HT1080 (cell line): ENCODE data around the gene MARCO. TPM values are rescaled to one million over a fixed set of nuclear protein-coding genes. Genes with fewer than 3 reads are reported as not detected.
A peak's percentile ranks its signal among the peaks of the same experiment; 100 is the strongest.

Source experiments
- DNase-seq: peaks from one replicate; pipeline ENCODE4 v3.0.0-alpha.2; 2015; ENCODE audit warnings: low read depth
- polyA plus RNA-seq, 2 experiments: library from polyadenylated mRNA; depleted of rRNA; stranded (reverse); fragments of >200 nt; gene quantifications; 2 replicates each; pipeline ENCODE4 v1.2.3, GENCODE V29; 2015
- total RNA-seq: library from RNA; depleted of rRNA; stranded (reverse); fragments of >200 nt; shearing (Covaris generic); gene quantifications from 2 replicates; pipeline ENCODE4 v1.2.3, GENCODE V29; 2014; rRNA removed

Gene MARCO
- 0.32 TPM in 1 of 2 replicates, not detected in the other for total RNA-seq
- polyA plus RNA-seq (2015; cell fraction: cytosol; rRNA removed): not detected in 2 replicates
- not detected in 2 replicates for polyA plus RNA-seq (2015; cell fraction: nucleus; rRNA removed)

DNA sequence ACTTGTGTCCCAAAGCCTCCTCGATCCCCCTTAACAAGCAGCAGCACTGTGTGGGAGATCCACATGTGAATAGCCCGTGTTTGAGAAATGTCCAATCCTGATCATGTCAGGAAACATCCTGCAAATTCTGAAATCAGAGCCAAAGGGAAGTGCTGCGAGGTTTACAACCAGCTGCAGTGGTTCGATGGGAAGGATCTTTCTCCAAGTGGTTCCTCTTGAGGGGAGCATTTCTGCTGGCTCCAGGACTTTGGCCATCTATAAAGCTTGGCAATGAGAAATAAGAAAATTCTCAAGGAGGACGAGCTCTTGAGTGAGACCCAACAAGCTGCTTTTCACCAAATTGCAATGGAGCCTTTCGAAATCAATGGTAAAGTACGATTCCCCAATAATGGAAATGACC is at the start of gene MARCO:
Gene MARCO (plus strand): TSS at position 164 of the 400 bp plus-strand sequence. CDS start 107 bp downstream, at position 271.
- DNase-seq: no peak

DNA sequence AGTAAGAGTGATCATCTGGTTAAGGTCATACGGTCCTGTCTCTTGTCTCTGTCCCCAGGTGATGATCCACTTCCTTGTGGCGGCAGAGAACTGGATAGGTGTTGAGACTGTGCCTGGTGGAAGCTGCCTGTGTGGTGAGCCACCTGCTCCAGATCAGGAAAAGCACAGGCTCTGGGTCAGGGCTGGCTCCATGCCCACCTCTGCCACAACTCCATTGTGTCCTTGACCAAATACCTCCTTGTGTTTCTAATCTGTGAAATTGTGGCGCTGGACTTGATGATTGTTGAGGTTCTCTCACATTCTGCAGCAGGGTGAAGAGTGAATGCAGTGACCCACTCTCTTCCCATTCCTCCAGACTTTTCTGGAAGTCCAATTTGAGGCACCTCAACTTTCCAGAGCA is 48.9 kb upstream of the MARCO start:
- no peak for DNase-seq

GRCh38 chr2:118902266-118903028 is 39.5 kb upstream of the MARCO start:
- no peak for DNase-seq

GRCh38 chr2:118903029-118903351 is 39.0 kb upstream of the MARCO start:
- DNase-seq: no peak

DNA sequence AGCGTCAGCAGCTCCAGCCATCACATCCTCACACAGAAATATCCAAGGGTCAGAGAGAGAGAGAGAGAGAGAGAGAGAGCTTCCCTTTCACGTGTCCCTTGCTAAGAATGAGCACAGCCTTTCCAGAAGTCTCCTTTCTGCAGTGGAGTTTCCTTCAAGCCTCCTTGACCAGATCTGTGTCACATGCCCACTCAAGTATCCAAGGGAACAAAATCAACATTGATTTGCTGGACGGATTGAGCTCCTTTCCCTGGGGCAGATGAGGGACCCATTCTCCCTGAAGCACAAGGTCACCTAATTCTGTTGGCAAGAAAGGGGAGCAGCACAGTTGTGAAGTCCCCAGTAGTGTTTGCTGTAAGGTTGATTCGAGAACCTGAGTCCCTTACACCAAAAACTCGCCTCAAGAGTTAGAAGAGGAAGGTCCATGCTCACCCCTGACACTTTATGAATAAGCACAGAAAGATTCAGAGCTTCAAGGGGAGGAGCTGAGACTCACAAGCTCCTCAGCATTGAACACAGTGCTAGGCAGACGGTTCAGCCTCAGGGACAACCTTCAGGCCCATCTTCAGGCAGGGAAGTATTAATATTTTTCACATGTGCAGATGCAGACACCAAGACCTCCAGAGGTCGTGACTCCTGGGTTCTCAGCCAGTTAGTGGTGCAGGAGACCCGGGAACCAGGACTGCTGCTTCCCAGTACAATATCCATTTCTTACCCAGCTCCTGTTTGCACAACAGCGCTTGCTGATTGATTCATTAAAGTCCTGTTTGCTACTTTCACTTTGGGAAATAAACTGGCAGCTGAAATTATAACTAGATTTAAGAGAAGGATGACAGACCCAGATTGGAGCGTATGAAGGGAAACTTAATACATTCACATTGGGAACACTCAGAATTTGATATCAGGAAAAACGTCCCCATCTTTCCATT is 38.2 kb upstream of the MARCO start:
- no peak for DNase-seq

GRCh38 chr2:118905206-118905605 is 36.8 kb upstream of the MARCO start:
- DNase-seq: no peak

DNA sequence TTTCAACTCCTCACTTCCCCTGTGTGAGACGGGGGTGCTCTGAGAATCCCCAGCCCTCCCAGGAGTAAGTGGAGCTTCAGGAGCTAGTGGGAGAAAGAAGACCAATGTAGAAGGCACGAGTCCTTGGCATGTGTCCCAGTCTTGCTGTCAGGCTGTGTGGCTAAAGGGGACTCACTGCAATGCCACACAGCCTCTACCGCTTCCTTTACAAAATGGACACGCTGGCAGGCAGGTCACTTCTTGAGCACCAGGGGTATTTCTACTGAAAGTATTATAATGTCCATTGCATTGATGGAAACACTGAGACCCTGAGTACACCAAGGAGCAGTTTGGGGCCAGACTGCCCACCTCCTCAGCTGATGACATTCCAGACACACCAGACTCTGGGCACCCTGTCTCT is 35.8 kb upstream of the MARCO start:
- no peak for DNase-seq

- DNase-seq: no peak
Observed at GRCh38 chr2:118907759-118908158, 34.2 kb upstream of the MARCO start.

GRCh38 chr2:118909191-118909590 is 32.8 kb upstream of the MARCO start:
- DNase-seq: no peak

DNA sequence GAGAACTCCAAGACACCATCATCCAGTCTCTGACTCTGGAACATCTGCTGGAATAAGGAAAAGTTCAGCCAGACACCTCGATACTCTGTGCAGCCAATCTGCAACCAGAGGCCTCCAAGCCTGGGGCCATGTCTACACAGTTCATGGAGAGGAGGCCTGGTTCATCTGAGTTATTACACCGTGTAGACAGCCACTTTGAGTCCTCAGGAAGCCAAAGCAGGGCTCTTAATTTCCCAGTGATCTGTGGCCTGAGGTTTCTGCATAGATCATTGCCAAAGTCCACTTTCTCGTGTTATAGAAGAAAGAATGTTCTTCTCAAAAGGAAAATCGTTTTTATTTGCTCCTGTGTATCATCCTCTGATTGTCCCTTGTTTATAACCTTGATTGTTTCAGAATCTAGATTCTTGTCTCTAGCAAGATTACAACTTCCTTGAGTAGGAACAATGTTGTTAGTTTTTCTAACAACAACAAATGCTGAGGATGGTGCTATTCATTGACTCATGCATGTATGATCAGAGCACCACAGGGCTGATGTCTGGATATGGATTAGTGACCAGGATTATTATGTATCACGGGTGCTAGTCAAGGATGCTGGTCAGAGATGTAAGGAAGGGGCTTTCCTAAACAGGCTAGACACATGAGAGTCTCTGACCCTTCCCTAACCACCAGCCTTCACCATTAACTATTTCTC is 30.7 kb upstream of the MARCO start:
- DNase-seq: no peak

- no peak for DNase-seq
Observed at GRCh38 chr2:118911936-118912335, 30.1 kb upstream of the MARCO start.

DNA sequence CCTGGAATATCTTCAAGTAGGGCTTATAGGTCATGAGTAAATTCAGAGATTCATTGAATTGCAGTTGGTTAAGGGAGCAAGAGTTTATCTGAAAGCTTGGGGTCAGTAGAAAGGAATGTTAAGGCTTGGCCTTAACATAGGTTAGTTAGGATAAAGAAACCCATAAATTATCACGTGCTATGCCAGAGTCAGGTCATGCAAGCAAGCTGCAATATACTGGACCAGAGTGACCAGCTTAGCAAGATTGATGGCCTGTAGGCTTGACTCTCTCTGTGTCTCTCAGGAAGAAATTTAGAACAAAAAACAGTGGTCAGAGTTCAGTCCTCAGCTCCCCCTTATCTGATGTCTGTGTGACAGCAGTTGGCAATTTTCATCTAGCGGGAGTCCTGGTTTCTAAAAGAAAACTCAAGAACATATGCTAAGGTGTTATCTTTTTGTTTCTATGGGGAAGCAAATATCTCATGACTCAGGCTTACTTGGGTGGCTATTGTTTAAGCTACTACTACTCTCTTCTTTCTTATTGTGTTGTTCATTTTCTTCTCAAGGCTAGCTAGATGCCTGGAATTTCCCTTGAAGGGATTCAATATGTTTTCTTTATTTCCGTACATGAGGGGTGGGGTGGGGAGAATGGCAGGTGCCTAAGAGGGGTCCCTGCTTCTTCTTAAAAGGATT is 28.7 kb upstream of the MARCO start:
- no peak for DNase-seq

- peak; percentile 57 for DNase-seq
Observed at GRCh38 chr2:118913803-118914645, 28.0 kb upstream of the MARCO start.

- DNase-seq: no peak
Observed at GRCh38 chr2:118914721-118915453, 27.1 kb upstream of the MARCO start.

DNA sequence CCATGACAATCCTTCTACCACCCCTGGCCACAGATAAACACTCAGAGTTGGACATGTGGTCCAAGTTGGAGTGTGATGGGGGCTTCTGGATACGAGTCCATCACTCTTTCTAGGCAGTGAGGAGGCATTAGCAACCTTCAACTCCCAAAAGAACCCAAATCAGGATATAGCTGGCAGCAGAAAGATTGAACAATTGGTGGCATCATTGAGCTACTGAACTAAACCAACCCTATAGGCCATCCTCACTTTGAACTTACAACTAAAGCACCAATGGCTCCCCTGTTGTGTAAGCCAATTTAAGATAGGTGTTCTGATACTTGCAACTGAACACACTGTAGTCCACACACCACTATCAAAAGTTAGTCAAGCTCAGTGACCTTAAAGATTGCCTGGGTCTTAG is 24.0 kb upstream of the MARCO start:
- no peak for DNase-seq

- DNase-seq: no peak
Observed at GRCh38 chr2:118921646-118922045, 20.3 kb upstream of the MARCO start.

- DNase-seq: no peak
Observed at GRCh38 chr2:118922254-118922653, 19.7 kb upstream of the MARCO start.

- DNase-seq: no peak
Observed at GRCh38 chr2:118923371-118923770, 18.6 kb upstream of the MARCO start.

DNA sequence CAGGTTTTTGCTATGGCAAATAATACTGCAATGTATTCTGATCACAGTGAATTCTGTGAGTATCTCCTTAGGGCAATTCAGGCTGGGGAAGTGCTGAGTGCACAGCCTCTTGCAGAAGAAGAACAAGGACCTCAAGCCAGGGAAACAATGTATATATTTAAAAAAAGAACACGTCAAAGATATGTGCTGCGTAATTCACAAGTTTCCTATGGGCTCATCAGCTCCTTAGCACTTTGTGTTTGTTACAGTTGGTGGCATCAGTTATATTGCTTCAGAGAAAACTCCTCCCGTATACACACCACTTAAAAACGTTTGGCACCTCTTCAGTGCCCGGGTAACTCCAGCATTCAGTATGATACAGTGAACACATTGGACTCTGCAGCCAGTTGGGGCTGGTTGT is 16.5 kb upstream of the MARCO start:
- no peak for DNase-seq

GRCh38 chr2:118925981-118926380 is 16.0 kb upstream of the MARCO start:
- DNase-seq: no peak
